GM12878 (cell line): ENCODE data around the gene IL16.

Experiments
- CHD4 ChIP-seq: fragments of 200-600 bp; sonication (generic); IDR thresholded peaks from 2 replicates; pipeline ENCODE4 v1.6.1; 2016; ENCODE audit warnings: mild to moderate bottlenecking
- ELK1 ChIP-seq: IDR thresholded peaks from 2 replicates; pipeline ENCODE4 v1.6.1; 2012; ENCODE audit warnings: low read depth, low read length, improper control_type of control experiment
- EZH2 ChIP-seq: IDR thresholded peaks from 2 replicates; pipeline ENCODE4 v1.6.1; 2012; ENCODE audit warnings: low read depth, mild to moderate bottlenecking, control low read depth, inconsistent platforms, low read length, borderline replicate concordance; ENCODE audit not compliant: control insufficient read depth
- FOS ChIP-seq: IDR thresholded peaks from 3 replicates; pipeline ENCODE4 v1.6.1; 2011; ENCODE audit warnings: borderline replicate concordance; ENCODE audit not compliant: insufficient read length; ENCODE audit errors: extremely low read depth
- HDGF ChIP-seq: fragments of 450-650 bp; IDR thresholded peaks from 2 replicates; pipeline ENCODE4 v1.6.1; 2016; ENCODE audit warnings: antibody characterized with exemption
- MAX ChIP-seq: IDR thresholded peaks from 2 replicates; pipeline ENCODE4 v1.6.1; 2012; ENCODE audit warnings: low read depth, low read length, improper control_type of control experiment
- SP1 ChIP-seq: IDR thresholded peaks from one replicate; pipeline ENCODE4 v1.6.1; 2011; ENCODE audit warnings: low read depth, low read length
- TBL1XR1 ChIP-seq: IDR thresholded peaks from 2 replicates; pipeline ENCODE4 v1.6.1; 2012; ENCODE audit warnings: low read depth, low read length, improper control_type of control experiment
- USF2 ChIP-seq: IDR thresholded peaks from 2 replicates; pipeline ENCODE4 v1.6.1; 2011; ENCODE audit warnings: low read depth, low read length, improper control_type of control experiment, borderline replicate concordance
- ZZZ3 ChIP-seq: IDR thresholded peaks from 2 replicates; pipeline ENCODE4 v1.6.1; 2011; ENCODE audit warnings: low read depth; ENCODE audit not compliant: control insufficient read depth, insufficient read length

GRCh38 chr15:81270188-81270587 is 73.5 kb downstream of the IL16 start:
- TF ChIP-seq CHD4: no peak
- TF ChIP-seq HDGF: no peak
- TF ChIP-seq SP1: no peak
- no peak for TF ChIP-seq TBL1XR1
- no peak for TF ChIP-seq ZZZ3
- TF ChIP-seq EZH2: no peak
- TF ChIP-seq MAX: no peak
- no peak for TF ChIP-seq ELK1
- TF ChIP-seq USF2: no peak
- TF ChIP-seq FOS: no peak
